ENCODE results near the gene AQP6. TPM values are rescaled to one million over a fixed set of nuclear protein-coding genes. Genes with fewer than 3 reads are reported as not detected.

Gene AQP6
- total and polyA plus RNA-seq, 9 donors = under 0.01 to 0.08 (median 0.04) TPM; not detected in 6

- no peaks in the 10 kb centered on the region for H3K9me3 ChIP-seq
- no peak overlapping the region for H3K27ac ChIP-seq
- no peaks in the 10 kb centered on the region for H3K4me1 ChIP-seq (ENCODE audit: insufficient read depth)
- no peaks in the 10 kb centered on the region for H3K36me3 ChIP-seq
- intact Hi-C loops (cut with DNase I) = no loop called here
- DNase-seq = no peak
- no peak overlapping the region for H3K4me3 ChIP-seq
- TF ChIP-seq CTCF (IDR thresholded peaks at IDR 0.05) = no peak
- TF ChIP-seq EP300 (IDR thresholded peaks at IDR 0.05) = no peak
- TF ChIP-seq POLR2A (IDR thresholded peaks at IDR 0.05) = no peak
- 96 to 98% (median 97%) methylated on average over 2 of the region's 2 CpGs for WGBS, 3 donors
- H3K27me3 ChIP-seq = no peaks in the 10 kb centered on the region
These were observed 46.8 kb downstream of the AQP6 start for GRCh38 chr12:50019524-50019923.

GRCh38 chr12:50021031-50021430, 48.3 kb downstream of the AQP6 start:
- Histone ChIP-seq H3K27ac (no peak overlapping the region), H3K4me3 (no peak overlapping the region), H3K9me3 (no peaks in the 10 kb centered on the region), H3K36me3 (no peaks in the 10 kb centered on the region), H3K27me3 (no peaks in the 10 kb centered on the region), H3K4me1 (ENCODE audit: insufficient read depth) (no peaks in the 10 kb centered on the region)
- TF ChIP-seq CTCF (IDR thresholded peaks at IDR 0.05) (no peak), EP300 (IDR thresholded peaks at IDR 0.05) (no peak), POLR2A (IDR thresholded peaks at IDR 0.05) (no peak)
- DNase-seq = no peak
- WGBS, 3 donors = 11 to 35% (median 14%) methylated on average over 4 of the region's 4 CpGs
- intact Hi-C loops (cut with DNase I) = no loop called here

- Histone ChIP-seq H3K4me3 (no peak overlapping the region), H3K27ac (no peak overlapping the region), H3K4me1 (ENCODE audit: insufficient read depth) (no peaks in the 10 kb centered on the region), H3K36me3 (no peaks in the 10 kb centered on the region), H3K9me3 (no peaks in the 10 kb centered on the region), H3K27me3 (no peaks in the 10 kb centered on the region)
- 96 to 100% (median 100%) methylated on average over 1 of the region's 1 CpG for WGBS, 3 donors
- intact Hi-C loops (cut with DNase I) = no loop called here
- no peak for DNase-seq
- no peak for TF ChIP-seq POLR2A (IDR thresholded peaks at IDR 0.05)
- TF ChIP-seq CTCF (IDR thresholded peaks at IDR 0.05) = no peak
- no peak for TF ChIP-seq EP300 (IDR thresholded peaks at IDR 0.05)
These were observed 50.2 kb downstream of the AQP6 start for GRCh38 chr12:50022903-50023302.

- H3K4me1 ChIP-seq (ENCODE audit: insufficient read depth) = no peaks in the 10 kb centered on the region
- no peaks in the 10 kb centered on the region for H3K36me3 ChIP-seq
- TF ChIP-seq POLR2A (IDR thresholded peaks at IDR 0.05) (no peak), EP300 (IDR thresholded peaks at IDR 0.05) (no peak), CTCF (IDR thresholded peaks at IDR 0.05) (no peak)
- H3K27me3 ChIP-seq = no peaks in the 10 kb centered on the region
- no peak for DNase-seq
- no peak overlapping the region for H3K27ac ChIP-seq
- no peaks in the 10 kb centered on the region for H3K9me3 ChIP-seq
- 68 to 77% (median 72%) methylated on average over 8 of the region's 8 CpGs for WGBS, 3 donors
- intact Hi-C loops (cut with DNase I) = no loop called here
- no peak overlapping the region for H3K4me3 ChIP-seq
These were observed 51.5 kb downstream of the AQP6 start for GRCh38 chr12:50024227-50024626.

- intact Hi-C loops (cut with DNase I) = no loop called here
- no peak for TF ChIP-seq CTCF (IDR thresholded peaks at IDR 0.05)
- TF ChIP-seq POLR2A (IDR thresholded peaks at IDR 0.05) = no peak
- no peak for TF ChIP-seq EP300 (IDR thresholded peaks at IDR 0.05)
- Histone ChIP-seq H3K36me3 (no peaks in the 10 kb centered on the region), H3K27me3 (no peaks in the 10 kb centered on the region), H3K4me1 (ENCODE audit: insufficient read depth) (no peaks in the 10 kb centered on the region), H3K9me3 (no peaks in the 10 kb centered on the region), H3K27ac (no peak overlapping the region), H3K4me3 (peak overlapping the region; percentile 80)
- DNase-seq = no peak
- 1 to 2% (median 2%) methylated on average over 16 of the region's 16 CpGs for WGBS, 3 donors
These were observed 52.0 kb downstream of the AQP6 start for GRCh38 chr12:50024805-50025186.
